ENCODE results near the gene PI3.

DNA sequence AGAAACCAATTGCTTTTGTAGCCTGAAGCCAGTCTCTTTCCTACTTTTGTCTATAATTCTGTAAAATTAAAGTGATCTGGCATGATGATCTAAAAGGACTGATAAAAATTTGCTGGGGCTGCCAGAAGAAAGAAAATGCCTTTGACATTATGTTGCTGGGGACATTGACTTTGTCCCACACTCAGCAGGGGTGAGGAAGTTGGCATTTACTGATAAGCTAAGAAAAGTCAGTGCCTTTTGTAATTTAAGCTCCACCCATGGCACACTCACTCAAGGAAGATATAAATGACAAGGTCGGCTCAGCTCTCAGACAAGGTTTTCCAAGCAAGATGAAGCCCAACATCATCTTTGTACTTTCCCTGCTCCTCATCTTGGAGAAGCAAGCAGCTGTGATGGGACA, 32.0 kb downstream of the PI3 start, which contains the start of gene SEMG1:
- TF ChIP-seq, protein P1, sequence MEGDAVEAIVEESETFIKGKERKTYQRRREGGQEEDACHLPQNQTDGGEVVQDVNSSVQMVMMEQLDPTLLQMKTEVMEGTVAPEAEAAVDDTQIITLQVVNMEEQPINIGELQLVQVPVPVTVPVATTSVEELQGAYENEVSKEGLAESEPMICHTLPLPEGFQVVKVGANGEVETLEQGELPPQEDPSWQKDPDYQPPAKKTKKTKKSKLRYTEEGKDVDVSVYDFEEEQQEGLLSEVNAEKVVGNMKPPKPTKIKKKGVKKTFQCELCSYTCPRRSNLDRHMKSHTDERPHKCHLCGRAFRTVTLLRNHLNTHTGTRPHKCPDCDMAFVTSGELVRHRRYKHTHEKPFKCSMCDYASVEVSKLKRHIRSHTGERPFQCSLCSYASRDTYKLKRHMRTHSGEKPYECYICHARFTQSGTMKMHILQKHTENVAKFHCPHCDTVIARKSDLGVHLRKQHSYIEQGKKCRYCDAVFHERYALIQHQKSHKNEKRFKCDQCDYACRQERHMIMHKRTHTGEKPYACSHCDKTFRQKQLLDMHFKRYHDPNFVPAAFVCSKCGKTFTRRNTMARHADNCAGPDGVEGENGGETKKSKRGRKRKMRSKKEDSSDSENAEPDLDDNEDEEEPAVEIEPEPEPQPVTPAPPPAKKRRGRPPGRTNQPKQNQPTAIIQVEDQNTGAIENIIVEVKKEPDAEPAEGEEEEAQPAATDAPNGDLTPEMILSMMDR (IDR thresholded peaks at IDR 0.05), result no peak
- no peak for TF ChIP-seq POLR2A (IDR thresholded peaks at IDR 0.05)

All from uterus (tissue), 2 donors.